BLaER1 (cell line): ENCODE measurements around the gene SPPL3.
"Not testable (repeated sequence)": the region's sequence is repeated elsewhere in the genome, so short reads cannot be mapped to it uniquely, and the experiment has no call there.

Source experiments
- H3K27ac ChIP-seq: shearing (Covaris generic); formaldehyde crosslinking; 2 replicates; pipeline ENCODE4 v1.8.1; 2022
- H3K27me3 ChIP-seq: shearing (Covaris generic); formaldehyde crosslinking; 2 replicates; pipeline ENCODE4 v1.8.1; 2022
- H3K36me3 ChIP-seq: shearing (Covaris generic); formaldehyde crosslinking; 2 replicates; pipeline ENCODE4 v1.8.1; 2022
- H3K4me1 ChIP-seq: shearing (Covaris generic); formaldehyde crosslinking; 2 replicates; pipeline ENCODE4 v1.8.1; 2022
- H3K4me2 ChIP-seq: shearing (Covaris generic); formaldehyde crosslinking; 2 replicates; pipeline ENCODE4 v1.8.1; 2022
- H3K4me3 ChIP-seq: shearing (Covaris generic); formaldehyde crosslinking; 2 replicates; pipeline ENCODE4 v1.8.1; 2022
- H3K9ac ChIP-seq: shearing (Covaris generic); formaldehyde crosslinking; 2 replicates; pipeline ENCODE4 v1.8.1; 2022
- H3K9me3 ChIP-seq: shearing (Covaris generic); formaldehyde crosslinking; 2 replicates; pipeline ENCODE4 v1.8.1; 2022
- H4K20me1 ChIP-seq: shearing (Covaris generic); formaldehyde crosslinking; 2 replicates; pipeline ENCODE4 v1.8.1; 2022
- Cebpa-rat ChIP-seq: shearing (Covaris generic); IDR thresholded peaks from 2 replicates; pipeline ENCODE4 v1.8.1; 2022

Gene SPPL3, protein sequence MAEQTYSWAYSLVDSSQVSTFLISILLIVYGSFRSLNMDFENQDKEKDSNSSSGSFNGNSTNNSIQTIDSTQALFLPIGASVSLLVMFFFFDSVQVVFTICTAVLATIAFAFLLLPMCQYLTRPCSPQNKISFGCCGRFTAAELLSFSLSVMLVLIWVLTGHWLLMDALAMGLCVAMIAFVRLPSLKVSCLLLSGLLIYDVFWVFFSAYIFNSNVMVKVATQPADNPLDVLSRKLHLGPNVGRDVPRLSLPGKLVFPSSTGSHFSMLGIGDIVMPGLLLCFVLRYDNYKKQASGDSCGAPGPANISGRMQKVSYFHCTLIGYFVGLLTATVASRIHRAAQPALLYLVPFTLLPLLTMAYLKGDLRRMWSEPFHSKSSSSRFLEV

DNA sequence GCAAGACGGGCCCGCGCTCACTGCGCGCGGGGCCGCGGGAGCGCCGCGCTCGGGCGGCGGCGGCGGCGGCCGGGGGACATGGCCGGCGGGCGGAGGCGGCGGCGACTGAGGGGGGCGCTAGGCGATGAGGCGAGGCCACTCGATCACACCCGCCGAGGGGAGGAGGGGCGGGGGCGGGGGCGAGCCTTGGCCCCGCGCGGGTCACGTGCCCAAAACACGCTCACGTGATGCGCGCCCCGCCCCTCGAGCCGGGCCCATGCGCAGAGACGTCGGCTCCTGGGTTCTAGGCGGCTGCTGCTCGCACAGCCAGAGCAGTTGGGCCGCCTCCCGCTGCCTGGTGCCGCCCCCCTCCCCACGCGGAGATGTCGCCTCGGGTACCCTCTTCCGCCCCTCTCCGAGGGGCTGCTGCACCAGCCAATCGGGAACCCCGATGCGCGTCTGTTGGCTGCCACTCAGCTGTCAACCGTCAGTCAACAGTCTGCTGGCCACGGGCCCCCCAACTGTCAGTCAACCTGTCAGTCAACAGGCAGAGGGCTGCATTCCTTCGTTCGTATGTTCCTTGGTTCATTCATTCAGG is at the start of gene SPPL3:
SPPL3 (minus strand) TSS at position 162 of the 577 bp plus-strand sequence. CDS start 491 bp downstream, outside the sequence.
- TF ChIP-seq Cebpa-rat = no peak
- Histone ChIP-seq H3K9ac (peak within 1 kb of the TSS; percentile 97), H3K4me3 (peak within 1 kb of the TSS; percentile 98), H3K27me3 (no peaks in the 10 kb centered on the region), H3K4me2 (peak within 1 kb of the TSS; percentile 96), H3K36me3 (peaks cover 18% of the 10 kb centered on the region), H4K20me1 (peaks cover 45% of the 10 kb centered on the region), H3K27ac (peak within 1 kb of the TSS; percentile 95), H3K4me1 (peaks cover 45% of the 10 kb centered on the region), H3K9me3 (no peaks in the 10 kb centered on the region)

DNA sequence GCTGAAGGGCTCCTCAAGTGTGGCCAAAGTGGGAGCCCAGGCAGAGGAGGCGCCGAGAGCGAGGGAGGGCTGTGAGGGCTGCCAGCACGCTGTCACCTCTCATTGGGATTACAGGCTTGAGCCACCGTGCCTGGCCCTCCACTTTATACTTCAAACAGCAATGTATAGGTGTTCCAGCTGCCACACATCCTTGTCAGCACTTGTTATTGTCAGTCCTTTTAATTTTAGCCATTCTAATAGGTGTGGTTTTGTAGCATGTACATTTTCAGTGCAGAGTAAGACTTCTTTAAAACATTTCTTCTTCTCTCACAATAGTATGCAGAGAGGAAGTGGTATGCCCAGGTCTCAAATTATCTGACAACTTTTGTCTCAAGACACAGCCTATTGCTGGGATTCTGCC is 46.6 kb upstream of the SPPL3 start:
- Histone ChIP-seq H3K9ac (no peak overlapping the region), H3K36me3 (no peaks in the 10 kb centered on the region), H3K27me3 (no peaks in the 10 kb centered on the region), H3K4me2 (no peak overlapping the region), H4K20me1 (no peaks in the 10 kb centered on the region), H3K27ac (no peak overlapping the region), H3K9me3 (no peaks in the 10 kb centered on the region), H3K4me1 (no peaks in the 10 kb centered on the region), H3K4me3 (no peak overlapping the region)
- TF ChIP-seq Cebpa-rat = no peak

DNA sequence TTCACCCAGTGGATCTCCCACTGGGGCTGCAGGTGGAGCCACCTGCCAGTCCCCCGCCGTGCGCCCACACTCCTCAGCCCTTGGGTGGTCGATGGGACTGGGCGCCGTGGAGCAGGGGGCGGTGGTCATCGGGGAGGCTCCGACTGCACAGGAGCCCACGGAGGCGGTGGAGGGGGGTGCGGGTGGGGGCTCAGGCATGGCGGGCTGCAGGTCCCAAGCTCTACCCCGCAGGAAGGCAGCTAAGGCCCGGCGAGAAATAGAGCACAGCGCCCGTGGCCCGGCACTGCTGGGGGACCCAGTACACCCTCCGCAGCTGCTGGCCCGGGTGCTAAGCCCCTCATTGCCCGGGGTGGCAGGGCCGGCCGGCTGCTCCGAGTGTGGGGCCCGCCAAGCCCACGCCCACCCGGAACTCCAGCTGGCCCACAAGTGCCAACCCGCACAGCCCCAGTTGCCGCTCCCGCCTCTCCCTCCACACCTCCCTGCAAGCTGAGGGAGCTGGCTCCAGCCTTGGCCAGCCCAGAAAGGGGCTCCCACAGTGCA is 46.2 kb upstream of the SPPL3 start:
- not testable (repeated sequence) for H3K9ac ChIP-seq, H4K20me1 ChIP-seq, H3K27me3 ChIP-seq, H3K4me3 ChIP-seq, H3K4me2 ChIP-seq, H3K27ac ChIP-seq, H3K9me3 ChIP-seq, H3K36me3 ChIP-seq, H3K4me1 ChIP-seq

DNA sequence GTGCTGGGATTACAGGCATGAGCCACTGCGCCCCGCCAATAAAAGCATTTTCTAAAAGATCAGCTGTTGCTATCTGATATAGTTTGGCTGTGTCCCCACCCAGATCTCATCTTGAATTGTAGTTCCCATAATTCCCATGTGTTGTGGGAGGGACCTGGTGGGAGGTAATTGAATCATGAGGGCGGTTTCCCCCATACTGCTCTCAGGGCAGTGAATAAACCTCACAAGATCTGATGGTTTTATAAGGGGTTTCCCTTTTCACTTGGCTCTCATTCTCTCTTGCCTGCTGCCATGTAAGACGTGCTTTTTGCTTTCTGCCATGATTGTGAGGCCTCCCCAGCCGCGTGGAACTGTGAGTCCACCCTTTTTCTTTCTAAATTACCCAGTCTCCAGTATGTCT is 41.4 kb upstream of the SPPL3 start:
- H3K36me3 ChIP-seq, H3K27ac ChIP-seq, H3K9ac ChIP-seq, H4K20me1 ChIP-seq, H3K4me2 ChIP-seq, H3K27me3 ChIP-seq, H3K9me3 ChIP-seq, H3K4me1 ChIP-seq, H3K4me3 ChIP-seq: not testable (repeated sequence)

DNA sequence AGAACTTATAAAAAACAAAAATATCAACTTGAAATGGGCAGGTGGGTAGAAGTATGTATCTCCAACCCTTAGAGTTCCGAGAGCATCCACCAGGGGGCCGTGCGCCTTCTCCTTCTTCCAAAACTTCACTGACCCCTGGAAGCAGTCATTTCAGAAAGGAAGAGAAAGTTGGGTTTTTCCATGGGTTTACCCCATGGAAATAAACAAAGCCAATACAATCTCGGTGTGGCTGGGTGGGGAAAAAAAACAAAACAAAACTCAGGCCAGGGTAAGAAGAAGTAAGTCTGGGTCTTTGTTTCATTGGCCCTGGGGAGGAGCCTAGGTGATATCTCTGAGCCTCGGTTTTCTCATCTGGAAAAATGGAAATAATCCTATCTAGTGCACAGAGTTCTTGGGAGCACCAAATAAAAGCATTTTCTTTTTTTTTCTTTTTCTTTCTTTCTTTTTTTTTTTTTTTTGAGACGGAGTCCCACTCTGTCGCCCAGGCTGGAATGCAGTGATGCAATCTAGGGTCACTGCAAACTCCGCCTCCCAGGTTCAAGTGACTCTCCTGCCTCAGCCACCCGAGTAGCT is 40.6 kb upstream of the SPPL3 start:
- Histone ChIP-seq H3K4me2 (no peak overlapping the region), H3K4me3 (no peak overlapping the region), H3K9ac (no peak overlapping the region), H3K9me3 (no peaks in the 10 kb centered on the region), H3K36me3 (no peaks in the 10 kb centered on the region), H4K20me1 (no peaks in the 10 kb centered on the region), H3K27ac (no peak overlapping the region), H3K27me3 (no peaks in the 10 kb centered on the region), H3K4me1 (no peaks in the 10 kb centered on the region)
- TF ChIP-seq Cebpa-rat = no peak

DNA sequence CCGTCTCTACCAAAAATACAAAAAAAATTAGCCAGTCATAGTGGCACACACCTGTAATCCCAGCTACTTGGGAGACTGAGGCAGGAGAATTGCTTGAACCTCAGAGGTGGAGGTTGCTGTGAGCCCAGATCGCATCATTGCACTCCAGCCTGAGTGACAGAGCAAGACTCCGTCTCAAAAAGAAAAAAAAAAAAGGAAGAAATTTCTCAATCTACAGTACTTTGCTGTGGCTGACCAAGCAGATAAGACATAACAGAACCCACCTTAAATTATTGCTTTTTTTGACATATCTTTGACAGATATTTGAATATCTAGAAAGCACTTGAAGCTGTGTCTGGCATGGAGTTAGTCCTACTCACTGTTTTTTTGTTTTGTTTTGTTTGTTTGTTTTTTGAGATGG is 39.3 kb upstream of the SPPL3 start:
- Histone ChIP-seq H3K9me3 (no peaks in the 10 kb centered on the region), H3K27me3 (no peaks in the 10 kb centered on the region), H3K4me2 (no peak overlapping the region), H3K27ac (no peak overlapping the region), H3K9ac (no peak overlapping the region), H4K20me1 (no peaks in the 10 kb centered on the region), H3K4me3 (no peak overlapping the region), H3K36me3 (no peaks in the 10 kb centered on the region), H3K4me1 (no peaks in the 10 kb centered on the region)
- TF ChIP-seq Cebpa-rat = no peak

DNA sequence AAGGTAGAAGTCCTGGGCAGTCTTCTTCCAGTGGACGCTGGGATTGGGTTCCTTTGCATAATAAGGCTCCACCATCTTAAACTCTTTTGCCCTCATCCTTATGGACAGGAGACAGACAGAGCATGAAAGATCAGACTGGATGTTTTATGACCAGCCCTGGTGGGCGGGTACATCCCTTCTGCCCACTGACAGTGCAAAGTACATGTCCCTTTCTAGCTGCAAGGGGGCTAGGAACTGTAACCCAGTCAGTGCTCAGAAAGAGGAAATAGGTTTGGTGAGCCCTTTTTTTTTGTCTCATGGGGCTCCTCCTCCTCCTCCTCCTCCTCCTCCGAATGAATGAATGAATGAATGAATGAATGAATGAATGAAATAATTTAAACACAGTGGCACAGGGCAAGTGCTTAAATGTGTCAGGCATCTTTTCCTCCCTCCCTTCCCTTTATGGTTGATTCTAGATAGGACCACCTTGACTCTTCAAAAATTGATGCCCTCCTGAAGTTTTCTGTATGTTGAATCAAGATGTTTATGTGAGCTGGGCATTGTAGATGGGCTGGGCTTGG is 37.8 kb upstream of the SPPL3 start:
- H3K4me3 ChIP-seq = no peak overlapping the region
- H3K4me1 ChIP-seq = no peaks in the 10 kb centered on the region
- H4K20me1 ChIP-seq = no peaks in the 10 kb centered on the region
- H3K36me3 ChIP-seq = no peaks in the 10 kb centered on the region
- H3K27ac ChIP-seq = no peak overlapping the region
- H3K9me3 ChIP-seq = no peaks in the 10 kb centered on the region
- H3K4me2 ChIP-seq = no peak overlapping the region
- H3K9ac ChIP-seq = no peak overlapping the region
- no peaks in the 10 kb centered on the region for H3K27me3 ChIP-seq
- no peak for TF ChIP-seq Cebpa-rat

DNA sequence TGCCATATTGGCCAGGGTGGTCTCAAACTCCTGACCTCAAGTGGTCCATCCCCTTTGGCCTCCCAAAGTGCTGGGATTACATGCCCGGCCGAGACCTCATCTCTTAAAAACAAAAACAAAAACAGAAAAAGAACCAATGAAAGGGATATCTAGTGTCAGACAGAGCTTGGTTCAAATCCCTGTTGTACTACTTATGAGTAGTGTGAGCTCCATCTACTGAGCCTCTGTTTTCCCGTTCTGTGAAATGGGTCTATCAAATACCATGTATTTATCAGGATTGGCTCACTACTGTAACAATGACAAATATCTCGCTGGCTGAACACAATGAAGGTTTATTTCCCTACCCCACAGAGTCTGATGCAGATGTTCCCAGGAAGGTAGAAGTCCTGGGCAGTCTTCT is 37.3 kb upstream of the SPPL3 start:
- Histone ChIP-seq H4K20me1 (no peaks in the 10 kb centered on the region), H3K4me3 (no peak overlapping the region), H3K9ac (no peak overlapping the region), H3K4me2 (no peak overlapping the region), H3K36me3 (no peaks in the 10 kb centered on the region), H3K4me1 (no peaks in the 10 kb centered on the region), H3K27me3 (no peaks in the 10 kb centered on the region), H3K9me3 (no peaks in the 10 kb centered on the region), H3K27ac (no peak overlapping the region)
- TF ChIP-seq Cebpa-rat = no peak

DNA sequence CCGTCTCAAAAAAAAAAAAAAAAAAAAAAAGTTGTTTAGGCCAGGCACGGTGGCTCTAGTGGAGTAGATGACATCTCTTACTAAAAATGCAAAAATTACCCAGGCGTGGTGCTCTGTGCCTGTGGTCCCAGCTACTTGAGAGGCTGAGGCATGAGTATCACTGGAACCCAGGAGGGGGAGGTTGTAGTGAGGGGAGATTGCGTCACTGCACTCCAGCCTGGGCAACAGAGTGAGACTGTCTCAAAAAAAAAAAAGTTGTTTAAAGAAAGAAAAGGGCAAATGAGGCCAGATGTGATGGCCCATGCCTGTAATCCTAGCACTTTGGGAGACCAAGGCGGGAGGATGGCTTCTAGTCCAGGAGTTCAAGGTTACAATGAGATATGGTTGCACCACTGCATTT is 36.6 kb upstream of the SPPL3 start:
- H3K4me1 ChIP-seq = no peaks in the 10 kb centered on the region
- H3K27ac ChIP-seq = no peak overlapping the region

DNA sequence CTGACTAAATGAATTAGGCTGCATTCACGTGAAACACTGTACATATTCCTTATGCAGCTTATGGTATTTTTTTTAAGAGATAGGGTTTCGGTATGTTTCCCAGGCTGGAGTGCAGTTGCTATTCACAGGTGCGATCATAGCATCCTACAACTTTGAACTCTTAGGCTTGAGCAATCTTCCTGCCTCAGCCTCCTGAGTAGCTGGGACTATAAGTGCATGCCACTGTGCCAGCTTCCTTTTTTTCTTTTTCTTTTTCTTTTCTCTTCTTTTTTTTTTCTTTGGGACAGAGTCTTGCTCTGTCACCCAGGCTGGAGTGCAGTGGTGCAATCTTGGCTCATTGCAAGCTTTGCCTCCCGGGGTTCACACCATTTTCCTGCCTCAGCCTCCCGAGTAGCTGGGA is 35.8 kb upstream of the SPPL3 start:
- Histone ChIP-seq H3K4me1 (no peaks in the 10 kb centered on the region), H3K36me3 (no peaks in the 10 kb centered on the region), H3K4me3 (no peak overlapping the region), H3K4me2 (no peak overlapping the region), H3K9me3 (no peaks in the 10 kb centered on the region), H3K9ac (no peak overlapping the region), H3K27me3 (no peaks in the 10 kb centered on the region), H3K27ac (no peak overlapping the region), H4K20me1 (no peaks in the 10 kb centered on the region)
- no peak for TF ChIP-seq Cebpa-rat

More for the DNA sequence above, 36.6 kb upstream of the SPPL3 start:
- H3K4me2 ChIP-seq = no peak overlapping the region
- no peak overlapping the region for H3K9ac ChIP-seq
- peak; percentile 77 for TF ChIP-seq Cebpa-rat
- H3K36me3 ChIP-seq = no peaks in the 10 kb centered on the region
- H3K4me3 ChIP-seq = no peak overlapping the region
- H3K9me3 ChIP-seq = no peaks in the 10 kb centered on the region
- no peaks in the 10 kb centered on the region for H4K20me1 ChIP-seq
- no peaks in the 10 kb centered on the region for H3K27me3 ChIP-seq
